Putamen (tissue), 1 donor: ENCODE results near the gene OR2AE1.

ENCODE experiments used
- DNase-seq: peaks from one replicate; pipeline ENCODE4 v3.0.0-alpha.2; 2016; ENCODE audit warnings: low spot score

The OR2AE1 gene

GRCh38 chr7:99855236-99855635 lies 21.6 kb downstream of the OR2AE1 start:
- no peak for DNase-seq

- DNase-seq: no peak
These were observed 28.2 kb downstream of the OR2AE1 start for GRCh38 chr7:99848420-99849216.

- peak; percentile 10 for DNase-seq
These were observed 32.5 kb downstream of the OR2AE1 start for GRCh38 chr7:99844328-99844727.

DNA sequence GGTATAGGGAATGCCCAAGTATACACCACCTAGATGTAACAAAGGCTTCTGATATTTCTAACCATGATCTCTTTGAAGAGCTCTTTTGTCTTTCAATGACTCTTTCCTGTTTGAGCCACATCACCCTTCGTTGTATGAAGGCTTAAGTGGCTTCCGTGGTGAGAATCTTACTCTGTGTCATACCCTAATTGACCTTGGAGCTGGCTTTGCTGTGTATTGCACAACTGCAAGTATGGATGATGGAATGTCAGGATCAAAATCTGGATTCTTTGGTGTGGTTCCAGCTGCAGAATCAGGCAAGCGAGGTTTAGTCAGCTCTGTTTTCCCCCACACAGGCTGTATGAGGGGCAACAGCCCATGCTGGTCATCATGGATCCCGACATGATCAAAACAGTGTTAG lies 33.0 kb downstream of the OR2AE1 start:
- DNase-seq: no peak

- no peak for DNase-seq
These were observed 33.9 kb downstream of the OR2AE1 start for GRCh38 chr7:99842926-99843325.

- DNase-seq: no peak
These were observed 36.5 kb downstream of the OR2AE1 start for GRCh38 chr7:99840136-99840869.

- no peak for DNase-seq
These were observed 37.4 kb downstream of the OR2AE1 start for GRCh38 chr7:99839287-99840021.

GRCh38 chr7:99837649-99838361 lies 39.0 kb downstream of the OR2AE1 start:
- DNase-seq: no peak

DNA sequence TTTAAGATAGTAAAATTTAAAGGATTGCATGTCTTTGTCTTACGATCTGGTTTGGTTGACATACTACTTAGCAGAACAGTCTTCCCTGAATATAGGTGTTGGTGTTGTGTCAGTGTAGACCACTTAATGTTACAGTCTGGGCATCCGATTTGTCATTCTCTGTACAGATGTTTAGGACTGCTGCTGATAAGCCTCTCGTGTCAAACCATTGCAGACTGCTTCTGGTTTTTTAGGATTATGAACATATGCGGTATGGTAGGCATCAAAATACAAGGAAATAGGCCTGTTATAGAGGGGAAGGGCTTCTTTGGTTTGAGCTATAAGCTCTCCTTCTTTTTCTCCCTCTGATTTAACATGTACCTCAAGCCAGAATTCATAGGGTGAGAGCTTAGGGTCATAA lies 41.6 kb downstream of the OR2AE1 start:
- DNase-seq: no peak

GRCh38 chr7:99834382-99834781 lies 42.5 kb downstream of the OR2AE1 start:
- DNase-seq: no peak

GRCh38 chr7:99833289-99833877 lies 43.5 kb downstream of the OR2AE1 start:
- DNase-seq: no peak

GRCh38 chr7:99831595-99831994 lies 45.2 kb downstream of the OR2AE1 start:
- DNase-seq: no peak

DNA sequence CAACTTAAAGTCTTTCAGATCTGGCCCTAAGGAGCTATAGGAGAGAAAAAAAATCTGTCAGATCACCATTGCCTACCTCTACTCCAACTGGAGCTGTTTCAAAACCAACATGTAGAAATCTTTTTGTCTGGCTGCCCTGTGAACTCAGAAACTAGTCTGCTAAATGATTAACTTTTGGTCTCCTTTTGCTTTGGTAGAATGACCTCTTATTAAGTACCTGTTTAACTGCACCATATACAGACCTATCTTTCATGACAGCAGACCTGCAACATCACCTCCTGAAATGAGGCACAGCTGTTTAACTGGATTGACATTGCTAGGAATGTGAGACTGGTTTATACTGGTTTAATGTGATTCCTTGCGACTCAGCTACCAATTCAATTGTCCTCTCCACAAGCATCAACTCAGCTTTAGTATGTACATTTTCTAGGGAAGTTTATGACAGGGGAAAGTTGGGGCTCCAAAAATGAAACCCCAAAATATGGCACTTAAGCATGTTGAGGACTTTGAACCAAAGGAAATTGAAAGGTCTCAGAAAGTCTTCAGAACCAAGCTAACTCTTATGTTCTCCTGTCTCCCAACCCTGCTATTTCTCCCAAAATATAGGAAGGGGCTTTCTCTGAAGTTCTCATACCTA lies 47.2 kb downstream of the OR2AE1 start:
- no peak for DNase-seq

- no peak for DNase-seq
These were observed 48.0 kb downstream of the OR2AE1 start for GRCh38 chr7:99828811-99829210.

DNA sequence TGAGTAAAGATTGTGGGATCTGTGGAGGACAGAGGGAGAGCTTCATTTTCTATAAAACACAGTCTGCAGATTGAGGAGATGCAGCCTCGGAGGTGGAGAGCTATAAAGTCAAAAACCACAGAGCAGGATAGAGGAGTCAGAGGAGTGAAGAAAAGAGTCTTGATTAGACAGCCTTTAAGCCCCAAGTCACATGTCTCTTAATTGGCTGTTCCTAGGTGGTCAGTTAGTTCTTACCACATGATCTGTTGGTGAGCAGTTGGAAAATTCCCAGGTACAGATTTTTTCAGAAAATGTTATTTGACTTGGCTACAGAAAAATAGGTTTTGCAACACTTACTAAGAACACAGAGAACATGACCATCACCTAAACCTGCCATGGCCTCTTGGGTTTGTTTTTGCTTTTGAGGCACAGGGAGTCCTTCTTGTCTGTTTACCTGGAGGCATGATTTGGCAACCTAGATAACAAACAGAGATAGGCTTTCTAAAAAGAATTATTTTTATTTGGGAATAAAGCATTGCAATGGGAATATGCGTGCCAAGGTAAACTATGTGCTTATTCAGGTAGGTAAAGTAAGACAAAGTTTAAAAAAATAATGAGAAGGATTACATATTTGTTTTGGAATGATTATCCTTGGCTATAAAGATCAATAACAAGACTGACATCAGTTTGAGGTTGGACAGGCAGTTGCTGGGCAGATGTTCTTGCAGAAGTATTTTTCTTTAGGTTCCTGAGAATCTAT lies 49.6 kb downstream of the OR2AE1 start:
- DNase-seq: no peak
